HEK293 (cell line): Measurements from ENCODE around the gene SYTL1.
A peak's percentile ranks its signal among the peaks of the same experiment; 100 is the strongest.

Experiments
- BCL11A ChIP-seq: fragments of 450-650 bp; formaldehyde crosslinking; IDR thresholded peaks from 2 replicates; pipeline ENCODE4 v1.5.1; 2016; ENCODE audit warnings: low read depth, missing biosample characterization, missing genetic modification characterization
- GLIS1 ChIP-seq: fragments of 450-650 bp; formaldehyde crosslinking; IDR thresholded peaks from 2 replicates; pipeline ENCODE4 v1.5.1; 2016; ENCODE audit warnings: missing biosample characterization, missing genetic modification characterization
- HOXC10 ChIP-seq: sonication (generic); formaldehyde crosslinking; IDR thresholded peaks from 2 replicates; pipeline ENCODE4 v1.8.1; 2023; ENCODE audit warnings: mild to moderate bottlenecking, missing genetic modification reagents
- KLF16 ChIP-seq: fragments of 450-650 bp; formaldehyde crosslinking; IDR thresholded peaks from 2 replicates; pipeline ENCODE4 v1.5.1; 2017; ENCODE audit warnings: missing biosample characterization, missing genetic modification characterization
- KLF9 ChIP-seq: fragments of 450-650 bp; formaldehyde crosslinking; IDR thresholded peaks from 2 replicates; pipeline ENCODE4 v1.5.1; 2016; ENCODE audit warnings: missing biosample characterization, missing genetic modification characterization, low read depth
- SCRT1 ChIP-seq: fragments of 450-650 bp; formaldehyde crosslinking; IDR thresholded peaks from 2 replicates; pipeline ENCODE4 v1.5.1; 2016; ENCODE audit warnings: missing biosample characterization, missing genetic modification characterization, borderline replicate concordance
- SP3 ChIP-seq: fragments of 450-650 bp; formaldehyde crosslinking; IDR thresholded peaks from 2 replicates; pipeline ENCODE4 v1.5.1; 2016; ENCODE audit warnings: missing biosample characterization, missing genetic modification characterization
- ZBTB11 ChIP-seq: fragments of 450-650 bp; formaldehyde crosslinking; conservative IDR thresholded peaks from 2 replicates; pipeline ENCODE4 v1.5.1; 2016; ENCODE audit warnings: low read depth, missing biosample characterization, missing genetic modification characterization
- ZBTB17 ChIP-seq: fragments of 450-650 bp; formaldehyde crosslinking; IDR thresholded peaks from 2 replicates; pipeline ENCODE4 v1.5.1; 2016; ENCODE audit warnings: missing biosample characterization, missing genetic modification characterization
- ZBTB21 ChIP-seq: fragments of 450-650 bp; formaldehyde crosslinking; IDR thresholded peaks from 2 replicates; pipeline ENCODE4 v1.5.1; 2017; ENCODE audit warnings: missing biosample characterization, missing genetic modification characterization
- ZBTB48 ChIP-seq: fragments of 450-650 bp; formaldehyde crosslinking; IDR thresholded peaks from 2 replicates; pipeline ENCODE4 v1.5.1; 2016; ENCODE audit warnings: missing biosample characterization, missing genetic modification characterization
- ZNF121 ChIP-seq: fragments of 450-650 bp; formaldehyde crosslinking; IDR thresholded peaks from 2 replicates; pipeline ENCODE4 v1.5.1; 2016; ENCODE audit warnings: missing biosample characterization, missing genetic modification characterization
- ZNF133 ChIP-seq: fragments of 450-650 bp; formaldehyde crosslinking; IDR thresholded peaks from 2 replicates; pipeline ENCODE4 v1.5.1; 2016; ENCODE audit warnings: missing biosample characterization, missing genetic modification characterization
- ZNF140 ChIP-seq: fragments of 450-650 bp; formaldehyde crosslinking; IDR thresholded peaks from 2 replicates; pipeline ENCODE4 v1.5.1; 2016; ENCODE audit warnings: missing biosample characterization, missing genetic modification characterization
- ZNF155 ChIP-seq: fragments of 450-650 bp; formaldehyde crosslinking; IDR thresholded peaks from 2 replicates; pipeline ENCODE4 v1.5.1; 2016; ENCODE audit warnings: missing biosample characterization, missing genetic modification characterization
- ZNF211 ChIP-seq: fragments of 450-650 bp; formaldehyde crosslinking; IDR thresholded peaks from 2 replicates; pipeline ENCODE4 v1.5.1; 2016; ENCODE audit warnings: low read depth, missing biosample characterization, missing genetic modification characterization
- ZNF23 ChIP-seq: fragments of 450-650 bp; formaldehyde crosslinking; IDR thresholded peaks from 2 replicates; pipeline ENCODE4 v1.5.1; 2016; ENCODE audit warnings: missing biosample characterization, missing genetic modification characterization, borderline replicate concordance
- ZNF354C ChIP-seq: fragments of 450-650 bp; formaldehyde crosslinking; IDR thresholded peaks from 2 replicates; pipeline ENCODE4 v1.5.1; 2016; ENCODE audit warnings: missing biosample characterization, missing genetic modification characterization, low read depth, borderline replicate concordance
- ZNF501 ChIP-seq: fragments of 450-650 bp; formaldehyde crosslinking; IDR thresholded peaks from 2 replicates; pipeline ENCODE4 v1.5.1; 2016; ENCODE audit warnings: missing biosample characterization, missing genetic modification characterization
- ZNF514 ChIP-seq: fragments of 450-650 bp; formaldehyde crosslinking; IDR thresholded peaks from 2 replicates; pipeline ENCODE4 v1.5.1; 2016; ENCODE audit warnings: missing biosample characterization, missing genetic modification characterization
- ZNF548 ChIP-seq: fragments of 450-650 bp; formaldehyde crosslinking; IDR thresholded peaks from 2 replicates; pipeline ENCODE4 v1.5.1; 2016; ENCODE audit warnings: missing biosample characterization, missing genetic modification characterization
- ZNF549 ChIP-seq: fragments of 450-650 bp; IDR thresholded peaks from 2 replicates; pipeline ENCODE4 v1.5.1; 2018; ENCODE audit warnings: missing biosample characterization, missing genetic modification characterization, mild to moderate bottlenecking, inconsistent platforms, moderate library complexity
- ZNF560 ChIP-seq: fragments of 450-650 bp; formaldehyde crosslinking; IDR thresholded peaks from 2 replicates; pipeline ENCODE4 v1.5.1; 2017; ENCODE audit warnings: missing biosample characterization, missing genetic modification characterization, borderline replicate concordance
- ZNF596 ChIP-seq: fragments of 450-650 bp; IDR thresholded peaks from 2 replicates; pipeline ENCODE4 v1.5.0; 2018; ENCODE audit warnings: missing biosample characterization, mild to moderate bottlenecking, missing genetic modification characterization, moderate library complexity
- ZNF658 ChIP-seq: fragments of 450-650 bp; formaldehyde crosslinking; IDR thresholded peaks from 2 replicates; pipeline ENCODE4; 2016; ENCODE audit warnings: missing biosample characterization, missing genetic modification characterization
- ZNF701 ChIP-seq: fragments of 450-650 bp; formaldehyde crosslinking; IDR thresholded peaks from 2 replicates; pipeline ENCODE4 v1.5.1; 2016; ENCODE audit warnings: missing biosample characterization, missing genetic modification characterization
- ZNF707 ChIP-seq: fragments of 450-650 bp; formaldehyde crosslinking; IDR thresholded peaks from 2 replicates; pipeline ENCODE4 v1.5.1; 2016; ENCODE audit warnings: missing biosample characterization, missing genetic modification characterization
- ZNF768 ChIP-seq: fragments of 450-650 bp; formaldehyde crosslinking; IDR thresholded peaks from 2 replicates; pipeline ENCODE4 v1.5.1; 2018; ENCODE audit warnings: missing biosample characterization, mild to moderate bottlenecking, missing genetic modification characterization
- ZNF843 ChIP-seq: fragments of 450-650 bp; formaldehyde crosslinking; IDR thresholded peaks from 2 replicates; pipeline ENCODE4 v1.5.1; 2016; ENCODE audit warnings: missing biosample characterization, missing genetic modification characterization
- TF ChIP-seq, protein P1 (sequence below): fragments of 450-650 bp; formaldehyde crosslinking; IDR thresholded peaks from 2 replicates; pipeline ENCODE4 v1.5.1; 2016; ENCODE audit warnings: missing biosample characterization, missing genetic modification characterization
- TF ChIP-seq, protein P2 (sequence below): fragments of 450-650 bp; formaldehyde crosslinking; IDR thresholded peaks from 2 replicates; pipeline ENCODE4 v1.5.1; 2016; ENCODE audit warnings: missing biosample characterization, missing genetic modification characterization
- TF ChIP-seq, protein P3 (sequence below): fragments of 450-650 bp; formaldehyde crosslinking; IDR thresholded peaks from 2 replicates; pipeline ENCODE4 v1.5.1; 2016; ENCODE audit warnings: missing biosample characterization, missing genetic modification characterization
- TF ChIP-seq, protein P4 (sequence below): fragments of 450-650 bp; IDR thresholded peaks from 2 replicates; pipeline ENCODE4 v1.5.1; 2018; ENCODE audit warnings: missing biosample characterization, missing genetic modification characterization

SYTL1 gene

GRCh38 chr1:27341525-27342252 lies at the start of gene SYTL1 (continued):
- TF ChIP-seq ZBTB11 (tag by site-specific recombination) (no peak), ZBTB21 (tag by site-specific recombination) (no peak), ZNF121 (tag by site-specific recombination) (0 out of 2 replicates have a peak, but pooled peaks have one; percentile 7), SCRT1 (tag by site-specific recombination) (peak; percentile 94), ZNF549 (tag by site-specific recombination) (no peak), ZNF596 (tag by site-specific recombination) (no peak), ZNF548 (tag by site-specific recombination) (no peak), ZNF701 (no peak), ZNF155 (tag by site-specific recombination) (no peak), SP3 (tag by site-specific recombination) (peak; percentile 81), ZNF211 (no peak), HOXC10 (CRISPR knock-in tag) (no peak), ZNF133 (tag by site-specific recombination) (no peak), ZNF501 (tag by site-specific recombination) (no peak), ZNF560 (tag by site-specific recombination) (no peak), ZNF354C (tag by site-specific recombination) (no peak), BCL11A (peak; percentile 15; the same call in 1 of the 2 replicates), ZNF140 (tag by site-specific recombination) (no peak), ZBTB17 (tag by site-specific recombination) (peak; percentile 66), ZNF768 (tag by site-specific recombination) (no peak), ZNF843 (tag by site-specific recombination) (no peak), GLIS1 (peak; percentile 95), ZNF23 (no peak), KLF9 (tag by site-specific recombination) (peak; percentile 57; the same call in 1 of the 2 replicates), ZNF514 (tag by site-specific recombination) (no peak), ZNF658 (tag by site-specific recombination) (no peak), ZBTB48 (tag by site-specific recombination) (peak; percentile 89), ZNF707 (tag by site-specific recombination) (no peak), KLF16 (tag by site-specific recombination) (peak; percentile 86)
- TF ChIP-seq, protein P1, sequence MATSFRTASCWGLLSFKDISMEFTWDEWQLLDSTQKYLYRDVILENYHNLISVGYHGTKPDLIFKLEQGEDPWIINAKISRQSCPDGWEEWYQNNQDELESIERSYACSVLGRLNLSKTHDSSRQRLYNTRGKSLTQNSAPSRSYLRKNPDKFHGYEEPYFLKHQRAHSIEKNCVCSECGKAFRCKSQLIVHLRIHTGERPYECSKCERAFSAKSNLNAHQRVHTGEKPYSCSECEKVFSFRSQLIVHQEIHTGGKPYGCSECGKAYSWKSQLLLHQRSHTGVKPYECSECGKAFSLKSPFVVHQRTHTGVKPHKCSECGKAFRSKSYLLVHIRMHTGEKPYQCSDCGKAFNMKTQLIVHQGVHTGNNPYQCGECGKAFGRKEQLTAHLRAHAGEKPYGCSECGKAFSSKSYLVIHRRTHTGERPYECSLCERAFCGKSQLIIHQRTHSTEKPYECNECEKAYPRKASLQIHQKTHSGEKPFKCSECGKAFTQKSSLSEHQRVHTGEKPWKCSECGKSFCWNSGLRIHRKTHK, result no peak
- TF ChIP-seq, protein P2, sequence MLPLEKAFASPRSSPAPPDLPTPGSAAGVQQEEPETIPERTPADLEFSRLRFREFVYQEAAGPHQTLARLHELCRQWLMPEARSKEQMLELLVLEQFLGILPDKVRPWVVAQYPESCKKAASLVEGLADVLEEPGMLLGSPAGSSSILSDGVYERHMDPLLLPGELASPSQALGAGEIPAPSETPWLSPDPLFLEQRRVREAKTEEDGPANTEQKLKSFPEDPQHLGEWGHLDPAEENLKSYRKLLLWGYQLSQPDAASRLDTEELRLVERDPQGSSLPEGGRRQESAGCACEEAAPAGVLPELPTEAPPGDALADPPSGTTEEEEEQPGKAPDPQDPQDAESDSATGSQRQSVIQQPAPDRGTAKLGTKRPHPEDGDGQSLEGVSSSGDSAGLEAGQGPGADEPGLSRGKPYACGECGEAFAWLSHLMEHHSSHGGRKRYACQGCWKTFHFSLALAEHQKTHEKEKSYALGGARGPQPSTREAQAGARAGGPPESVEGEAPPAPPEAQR (tag by site-specific recombination), result no peak
- TF ChIP-seq, protein P3, sequence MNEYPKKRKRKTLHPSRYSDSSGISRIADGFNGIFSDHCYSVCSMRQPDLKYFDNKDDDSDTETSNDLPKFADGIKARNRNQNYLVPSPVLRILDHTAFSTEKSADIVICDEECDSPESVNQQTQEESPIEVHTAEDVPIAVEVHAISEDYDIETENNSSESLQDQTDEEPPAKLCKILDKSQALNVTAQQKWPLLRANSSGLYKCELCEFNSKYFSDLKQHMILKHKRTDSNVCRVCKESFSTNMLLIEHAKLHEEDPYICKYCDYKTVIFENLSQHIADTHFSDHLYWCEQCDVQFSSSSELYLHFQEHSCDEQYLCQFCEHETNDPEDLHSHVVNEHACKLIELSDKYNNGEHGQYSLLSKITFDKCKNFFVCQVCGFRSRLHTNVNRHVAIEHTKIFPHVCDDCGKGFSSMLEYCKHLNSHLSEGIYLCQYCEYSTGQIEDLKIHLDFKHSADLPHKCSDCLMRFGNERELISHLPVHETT, result peak; percentile 57; the same call in 1 of the 2 replicates
- TF ChIP-seq, protein P4, sequence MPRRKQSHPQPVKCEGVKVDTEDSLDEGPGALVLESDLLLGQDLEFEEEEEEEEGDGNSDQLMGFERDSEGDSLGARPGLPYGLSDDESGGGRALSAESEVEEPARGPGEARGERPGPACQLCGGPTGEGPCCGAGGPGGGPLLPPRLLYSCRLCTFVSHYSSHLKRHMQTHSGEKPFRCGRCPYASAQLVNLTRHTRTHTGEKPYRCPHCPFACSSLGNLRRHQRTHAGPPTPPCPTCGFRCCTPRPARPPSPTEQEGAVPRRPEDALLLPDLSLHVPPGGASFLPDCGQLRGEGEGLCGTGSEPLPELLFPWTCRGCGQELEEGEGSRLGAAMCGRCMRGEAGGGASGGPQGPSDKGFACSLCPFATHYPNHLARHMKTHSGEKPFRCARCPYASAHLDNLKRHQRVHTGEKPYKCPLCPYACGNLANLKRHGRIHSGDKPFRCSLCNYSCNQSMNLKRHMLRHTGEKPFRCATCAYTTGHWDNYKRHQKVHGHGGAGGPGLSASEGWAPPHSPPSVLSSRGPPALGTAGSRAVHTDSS (tag by site-specific recombination), result no peak
